GM21381 (cell line): ENCODE data around the gene DZIP1L.
A peak's percentile ranks its signal among the peaks of the same experiment; 100 is the strongest.
"Not testable (repeated sequence)": the region's sequence is repeated elsewhere in the genome, so short reads cannot be mapped to it uniquely, and the experiment has no call there.

Experiments used
- ATAC-seq: cut with Tn5 transposase; IDR thresholded peaks from one replicate; pipeline ENCODE4 v1.9.1; 2021; ENCODE audit warnings: mild to moderate bottlenecking, moderate library complexity; ENCODE audit not compliant: unreplicated experiment

Gene DZIP1L

GRCh38 chr3:138114988-138115971, at the start of gene DZIP1L:
DZIP1L (minus strand) TSS chr3:138115608; CDS start chr3:138103971, 11,637 bp downstream.
- ATAC-seq: peak; percentile 92

GRCh38 chr3:138165061-138165460, 49.7 kb upstream of the DZIP1L start:
- ATAC-seq: no peak

GRCh38 chr3:138157743-138158142, 42.3 kb upstream of the DZIP1L start:
- ATAC-seq: no peak

GRCh38 chr3:138154534-138154933, 39.1 kb upstream of the DZIP1L start:
- ATAC-seq: no peak

- ATAC-seq: no peak
Measured at GRCh38 chr3:138148503-138148902, 33.1 kb upstream of the DZIP1L start.

GRCh38 chr3:138142181-138142580, 26.8 kb upstream of the DZIP1L start:
- not testable (repeated sequence) for ATAC-seq

- no peak for ATAC-seq
Measured at GRCh38 chr3:138140940-138141339, 25.5 kb upstream of the DZIP1L start.

GRCh38 chr3:138139691-138140090, 24.3 kb upstream of the DZIP1L start:
- ATAC-seq: no peak

- no peak for ATAC-seq
Measured at GRCh38 chr3:138137861-138138260, 22.5 kb upstream of the DZIP1L start.

GRCh38 chr3:138136201-138136600, 20.8 kb upstream of the DZIP1L start:
- ATAC-seq: no peak

- ATAC-seq: no peak
Measured at GRCh38 chr3:138135833-138136194, 20.4 kb upstream of the DZIP1L start.

- no peak for ATAC-seq
Measured at GRCh38 chr3:138135146-138135832, 19.9 kb upstream of the DZIP1L start.

- ATAC-seq: no peak
Measured at GRCh38 chr3:138132239-138132638, 16.8 kb upstream of the DZIP1L start, which contains the start of gene A4GNT. A4GNT (minus strand) TSS chr3:138132390; CDS start chr3:138131256, 1,134 bp downstream.

GRCh38 chr3:138127636-138128365, 12.4 kb upstream of the DZIP1L start:
- ATAC-seq: no peak

- no peak for ATAC-seq
Measured at GRCh38 chr3:138125548-138126221, 10.3 kb upstream of the DZIP1L start.

- ATAC-seq: no peak
Measured at GRCh38 chr3:138124706-138125355, 9.4 kb upstream of the DZIP1L start.

GRCh38 chr3:138124188-138124587, 8.8 kb upstream of the DZIP1L start:
- ATAC-seq: no peak

- ATAC-seq: no peak
Measured at GRCh38 chr3:138119423-138119766, 4.0 kb upstream of the DZIP1L start.

GRCh38 chr3:138118612-138119422, 3.4 kb upstream of the DZIP1L start:
- ATAC-seq: peak; percentile 52
